LoVo (cell line): ENCODE data around the gene ADAMTS1.
A peak's percentile ranks its signal among the peaks of the same experiment; 100 is the strongest.

Experiments
- DNase-seq: peaks from one replicate; pipeline ENCODE4 v3.0.0-alpha.2; 2016; ENCODE audit warnings: low spot score

The ADAMTS1 gene

DNA sequence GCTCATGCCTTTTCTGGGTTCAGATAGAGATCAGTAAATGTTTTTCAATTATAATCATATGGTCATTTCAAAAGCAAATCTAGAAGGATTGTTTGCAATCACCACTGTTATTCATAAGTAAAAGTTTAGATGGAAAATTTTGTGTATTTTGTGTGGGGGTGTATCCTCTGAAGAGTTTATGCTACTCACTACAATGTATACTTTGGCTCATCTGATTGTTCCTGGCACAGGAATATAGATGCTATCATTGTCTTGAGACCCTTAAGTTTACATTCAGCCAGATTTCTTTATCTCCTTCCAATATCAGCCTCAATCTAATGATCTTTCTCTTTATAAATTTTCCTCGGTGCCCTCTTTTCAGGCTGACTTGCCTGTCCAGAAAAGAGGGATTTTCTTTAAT is 33.0 kb downstream of the ADAMTS1 start:
- no peak for DNase-seq

- DNase-seq: no peak
Observed at GRCh38 chr21:26811482-26811881, 33.7 kb downstream of the ADAMTS1 start.

DNA sequence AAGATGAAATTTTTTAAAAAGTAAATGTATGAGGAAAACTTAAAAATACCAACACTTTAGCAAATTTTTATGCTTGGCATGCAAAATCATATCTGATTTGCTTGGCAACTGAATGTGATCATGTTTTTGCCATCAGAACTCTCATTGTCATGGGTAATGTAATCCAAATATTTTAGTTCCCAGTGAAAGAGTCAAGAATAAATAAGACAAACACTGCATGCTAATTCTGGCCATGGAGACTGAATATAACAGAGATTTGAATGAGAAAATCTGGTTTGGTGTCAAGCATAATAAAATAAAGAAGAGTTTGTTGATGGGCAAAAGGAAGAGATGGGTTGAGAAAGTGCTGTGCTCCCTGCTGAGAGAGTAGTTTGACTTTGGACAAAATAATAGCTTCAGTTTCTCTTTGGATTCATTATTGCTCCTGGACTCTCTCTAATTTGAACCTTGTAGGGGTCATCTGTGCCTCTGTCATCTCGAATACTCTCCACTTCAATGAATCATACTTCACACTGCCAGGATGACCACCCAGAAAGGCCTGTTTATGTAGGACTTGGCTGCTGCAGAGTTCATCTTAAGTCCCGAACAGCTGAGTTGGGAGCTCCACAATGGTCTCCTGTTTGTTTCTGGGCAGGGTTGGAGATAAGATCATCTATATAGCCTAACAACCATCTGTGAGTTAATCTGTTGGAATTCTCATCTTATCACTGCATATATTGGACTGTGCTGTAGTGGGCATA is 34.4 kb downstream of the ADAMTS1 start:
- DNase-seq: no peak

- no peak for DNase-seq
Observed at GRCh38 chr21:26810266-26810665, 34.9 kb downstream of the ADAMTS1 start.

GRCh38 chr21:26809745-26810144 is 35.5 kb downstream of the ADAMTS1 start:
- DNase-seq: no peak

- no peak for DNase-seq
Observed at GRCh38 chr21:26806801-26807295, 38.4 kb downstream of the ADAMTS1 start.

- no peak for DNase-seq
Observed at GRCh38 chr21:26804895-26805609, 40.2 kb downstream of the ADAMTS1 start.

- no peak for DNase-seq
Observed at GRCh38 chr21:26801498-26801897, 43.7 kb downstream of the ADAMTS1 start.

DNA sequence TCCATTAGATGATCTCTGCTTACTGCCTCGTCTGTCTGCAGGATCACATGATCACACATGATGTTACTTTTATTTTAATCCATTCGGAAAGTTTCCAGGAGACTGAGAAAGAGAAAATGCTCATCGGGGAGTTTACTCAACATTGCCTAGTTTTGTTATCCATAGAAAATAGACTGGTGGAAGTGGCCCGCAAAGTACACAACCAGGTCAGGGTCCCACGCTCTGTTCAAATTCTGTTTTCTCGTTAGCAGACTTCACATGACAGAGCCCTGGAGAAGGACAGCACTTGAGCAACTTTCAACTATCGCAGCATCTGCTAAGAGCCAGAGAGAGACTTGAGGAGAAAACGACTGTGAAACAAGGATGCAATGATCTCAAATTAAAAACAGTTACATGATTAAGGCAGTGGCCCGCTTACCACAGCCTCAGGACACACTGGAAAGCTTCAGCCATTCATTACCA is 44.2 kb downstream of the ADAMTS1 start:
- DNase-seq: no peak

GRCh38 chr21:26800455-26800854 is 44.8 kb downstream of the ADAMTS1 start:
- no peak for DNase-seq

- DNase-seq: no peak
Observed at GRCh38 chr21:26800001-26800400, 45.2 kb downstream of the ADAMTS1 start.

DNA sequence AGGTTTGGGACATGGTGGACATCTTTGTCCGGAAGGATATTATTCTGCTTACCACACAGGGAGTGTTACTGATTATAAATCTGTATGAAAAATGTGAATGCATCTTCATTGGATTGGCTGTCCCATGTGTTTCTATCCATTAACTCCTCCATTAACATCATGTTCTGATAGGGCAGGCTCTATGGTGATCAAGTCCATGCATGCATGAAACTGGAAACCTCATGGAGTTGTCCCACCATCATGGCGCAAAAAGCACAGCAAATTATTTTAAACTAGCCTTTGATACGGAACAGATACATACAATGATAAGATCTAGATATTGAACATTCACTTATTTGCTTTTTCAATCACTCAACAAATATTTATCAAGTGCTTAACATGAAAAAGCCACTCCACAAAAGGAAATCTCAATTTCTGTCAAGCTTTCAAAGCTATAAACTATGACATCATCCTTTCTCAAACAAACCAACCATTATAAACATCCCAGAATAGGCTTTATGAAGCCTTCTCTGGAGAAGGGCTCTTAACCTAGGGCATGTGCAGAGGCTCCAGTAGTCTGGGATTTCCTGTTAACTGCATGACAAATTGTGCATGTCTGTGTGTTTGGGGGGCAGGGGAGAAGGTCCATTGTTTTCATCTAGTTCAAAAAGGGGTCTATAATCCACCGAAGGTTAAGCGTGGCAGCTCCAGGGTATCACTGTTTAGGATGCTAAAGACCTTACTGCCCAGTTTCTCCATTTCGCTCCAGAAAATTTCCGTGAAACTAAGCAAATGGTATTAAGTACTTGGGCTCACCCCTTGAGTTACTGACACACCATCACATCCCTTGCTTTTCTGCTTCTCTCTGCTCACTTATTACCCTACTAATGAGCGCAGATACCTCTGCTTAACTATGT is 46.1 kb downstream of the ADAMTS1 start:
- DNase-seq: no peak

- no peak for DNase-seq
Observed at GRCh38 chr21:26797878-26798456, 47.2 kb downstream of the ADAMTS1 start.

- peak; percentile 20 for DNase-seq
Observed at GRCh38 chr21:26795866-26796329, 49.3 kb downstream of the ADAMTS1 start.

GRCh38 chr21:26795412-26795805 is 49.8 kb downstream of the ADAMTS1 start:
- DNase-seq: no peak

DNA sequence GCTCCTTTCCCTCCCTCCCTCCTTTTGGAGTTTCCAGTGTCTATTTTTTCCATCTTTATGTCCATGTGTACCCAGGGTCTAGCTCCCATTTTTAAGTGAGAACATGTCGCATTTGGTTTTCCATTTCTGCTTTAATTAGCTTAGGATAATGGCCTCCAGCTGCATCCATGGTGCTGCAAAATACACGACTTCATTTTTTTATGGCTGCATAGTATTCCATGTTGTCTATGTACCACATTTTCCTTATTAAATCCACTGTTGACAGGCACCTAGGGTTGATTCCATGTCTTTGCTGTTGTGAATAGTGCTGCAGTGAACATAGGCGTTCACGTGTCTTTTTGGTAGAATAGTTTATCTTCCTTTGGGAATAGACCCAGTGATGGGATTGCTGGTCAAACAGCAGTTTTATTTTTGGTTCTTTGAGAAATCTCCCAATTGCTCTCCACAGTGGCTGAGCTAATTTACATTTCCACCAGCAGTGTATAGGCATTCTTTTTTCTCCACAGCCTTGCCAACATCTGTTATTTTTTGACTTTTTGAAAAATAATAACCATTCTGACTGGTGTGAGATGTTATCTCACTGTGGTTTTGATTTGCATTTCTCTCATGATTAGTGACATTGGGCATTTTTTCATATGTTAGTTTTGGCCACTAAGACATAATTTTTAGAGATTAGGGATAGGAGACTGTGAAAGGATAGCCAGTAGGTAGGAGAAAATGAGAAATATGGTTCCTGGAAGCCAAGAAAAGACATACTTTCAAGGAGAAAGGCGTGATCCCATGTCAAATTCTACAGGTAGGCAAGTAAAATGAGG is 50.4 kb downstream of the ADAMTS1 start:
- no peak for DNase-seq

GRCh38 chr21:26790296-26790695 is 54.9 kb downstream of the ADAMTS1 start:
- DNase-seq: no peak

GRCh38 chr21:26788790-26789189 is 56.4 kb downstream of the ADAMTS1 start:
- DNase-seq: no peak
